ENCODE results near the gene ANXA11.

Gene ANXA11

GRCh38 chr10:80155696-80156215, 49.6 kb downstream of the ANXA11 start:
- TF ChIP-seq SIN3A (IDR thresholded peaks at IDR 0.05; ENCODE audit: borderline replicate concordance, insufficient read depth, low read length) (no peak), TAF1 (IDR thresholded peaks at IDR 0.05; ENCODE audit: borderline replicate concordance, insufficient read depth, low read length) (no peak), POLR2AphosphoS5 (IDR thresholded peaks at IDR 0.05; ENCODE audit: low read depth, low read length) (no peak), FOXP2 (optimal IDR thresholded peaks at IDR 0.05; ENCODE audit: borderline replicate concordance, extremely low read depth, extremely low read length, insufficient read depth) (no peak)

- no peak for TF ChIP-seq FOXP2 (optimal IDR thresholded peaks at IDR 0.05; ENCODE audit: borderline replicate concordance, extremely low read depth, extremely low read length, insufficient read depth)
- no peak for TF ChIP-seq SIN3A (IDR thresholded peaks at IDR 0.05; ENCODE audit: borderline replicate concordance, insufficient read depth, low read length)
- no peak for TF ChIP-seq POLR2AphosphoS5 (IDR thresholded peaks at IDR 0.05; ENCODE audit: low read depth, low read length)
These were observed 50.2 kb downstream of the ANXA11 start for GRCh38 chr10:80154978-80155695.

GRCh38 chr10:80154626-80154977, 50.7 kb downstream of the ANXA11 start:
- no peak for TF ChIP-seq REST (IDR thresholded peaks at IDR 0.05; ENCODE audit: insufficient read depth in 1 of 2, low read depth in 2 of 2, low read length in 2 of 2)
- TF ChIP-seq FOXP2 (optimal IDR thresholded peaks at IDR 0.05; ENCODE audit: borderline replicate concordance, extremely low read depth, extremely low read length, insufficient read depth): no peak
- TF ChIP-seq POLR2AphosphoS5 (IDR thresholded peaks at IDR 0.05; ENCODE audit: low read depth, low read length): no peak
- TF ChIP-seq TAF1 (IDR thresholded peaks at IDR 0.05; ENCODE audit: borderline replicate concordance, insufficient read depth, low read length): no peak
- no peak for TF ChIP-seq SIN3A (IDR thresholded peaks at IDR 0.05; ENCODE audit: borderline replicate concordance, insufficient read depth, low read length)

- TF ChIP-seq REST (IDR thresholded peaks at IDR 0.05; ENCODE audit: insufficient read depth in 1 of 2, low read depth in 2 of 2, low read length in 2 of 2) (no peak), POLR2AphosphoS5 (IDR thresholded peaks at IDR 0.05; ENCODE audit: low read depth, low read length) (no peak), TAF1 (IDR thresholded peaks at IDR 0.05; ENCODE audit: borderline replicate concordance, insufficient read depth, low read length) (no peak), SIN3A (IDR thresholded peaks at IDR 0.05; ENCODE audit: borderline replicate concordance, insufficient read depth, low read length) (no peak), FOXP2 (optimal IDR thresholded peaks at IDR 0.05; ENCODE audit: borderline replicate concordance, extremely low read depth, extremely low read length, insufficient read depth) (no peak)
These were observed 51.9 kb downstream of the ANXA11 start for GRCh38 chr10:80153460-80153859.

- TF ChIP-seq TAF1 (IDR thresholded peaks at IDR 0.05; ENCODE audit: borderline replicate concordance, insufficient read depth, low read length) (no peak), POLR2AphosphoS5 (IDR thresholded peaks at IDR 0.05; ENCODE audit: low read depth, low read length) (no peak), SIN3A (IDR thresholded peaks at IDR 0.05; ENCODE audit: borderline replicate concordance, insufficient read depth, low read length) (no peak), FOXP2 (optimal IDR thresholded peaks at IDR 0.05; ENCODE audit: borderline replicate concordance, extremely low read depth, extremely low read length, insufficient read depth) (no peak), REST (IDR thresholded peaks at IDR 0.05; ENCODE audit: insufficient read depth in 1 of 2, low read depth in 2 of 2, low read length in 2 of 2) (no peak)
These were observed 52.5 kb downstream of the ANXA11 start for GRCh38 chr10:80152820-80153219.

GRCh38 chr10:80150172-80150571, 55.2 kb downstream of the ANXA11 start:
- TF ChIP-seq TAF1 (IDR thresholded peaks at IDR 0.05; ENCODE audit: borderline replicate concordance, insufficient read depth, low read length): no peak

Data from PFSK-1 (cell line).